Hepatic stellate cell (primary cell): ENCODE data around the gene DNAJC5G.
"Not testable (repeated sequence)": the region's sequence is repeated elsewhere in the genome, so short reads cannot be mapped to it uniquely, and the experiment has no call there.

Experiments used
- DNase-seq: peaks from one replicate; pipeline ENCODE4 v3.0.0; 2011; ENCODE audit warnings: low spot score

Gene DNAJC5G

GRCh38 chr2:27281855-27282559 is 6.8 kb downstream of the DNAJC5G start, which contains the start of gene TRIM54:
Gene TRIM54, plus strand, starts transcription at chr2:27282429. Its CDS starts 303 bp downstream, at chr2:27282732.
- DNase-seq = peak; percentile 74

GRCh38 chr2:27282892-27283291 is 7.7 kb downstream of the DNAJC5G start:
- no peak for DNase-seq

- DNase-seq = no peak
Observed at GRCh38 chr2:27284996-27285395, 9.8 kb downstream of the DNAJC5G start.

GRCh38 chr2:27285481-27285880 is 10.2 kb downstream of the DNAJC5G start:
- DNase-seq = no peak

- no peak for DNase-seq
Observed at GRCh38 chr2:27288610-27289009, 13.4 kb downstream of the DNAJC5G start.

GRCh38 chr2:27290549-27290948 is 15.3 kb downstream of the DNAJC5G start:
- DNase-seq = no peak

- no peak for DNase-seq
Observed at GRCh38 chr2:27291865-27292264, 16.6 kb downstream of the DNAJC5G start.

GRCh38 chr2:27294928-27295327 is 19.7 kb downstream of the DNAJC5G start:
- no peak for DNase-seq

GRCh38 chr2:27296481-27296880 is 21.2 kb downstream of the DNAJC5G start:
- no peak for DNase-seq

GRCh38 chr2:27297195-27297594 is 22.0 kb downstream of the DNAJC5G start:
- DNase-seq = no peak

- DNase-seq = no peak
Observed at GRCh38 chr2:27298391-27299080, 23.3 kb downstream of the DNAJC5G start.

GRCh38 chr2:27300606-27301005 is 25.4 kb downstream of the DNAJC5G start:
- DNase-seq = not testable (repeated sequence)

- DNase-seq = peak; percentile 79
Observed at GRCh38 chr2:27303093-27304025, 28.1 kb downstream of the DNAJC5G start.

- DNase-seq = no peak
Observed at GRCh38 chr2:27304488-27305240, 29.4 kb downstream of the DNAJC5G start.

GRCh38 chr2:27305516-27305915 is 30.3 kb downstream of the DNAJC5G start:
- DNase-seq = no peak

GRCh38 chr2:27306136-27306535 is 30.9 kb downstream of the DNAJC5G start:
- DNase-seq = no peak

GRCh38 chr2:27306573-27307286 is 31.5 kb downstream of the DNAJC5G start:
- DNase-seq = no peak

- DNase-seq = no peak
Observed at GRCh38 chr2:27307287-27307544, 32.0 kb downstream of the DNAJC5G start.

GRCh38 chr2:27307545-27308358 is 32.5 kb downstream of the DNAJC5G start:
- no peak for DNase-seq

GRCh38 chr2:27308359-27308881 is 33.2 kb downstream of the DNAJC5G start, which contains the start of gene UCN:
Gene UCN, minus strand, starts transcription at chr2:27308445. Its CDS starts 550 bp downstream, at chr2:27307895.
- DNase-seq = peak; percentile 68
